Left lung (tissue), 10 donors: ENCODE measurements around the gene SLC38A2. TPM values are rescaled to one million over a fixed set of nuclear protein-coding genes. Genes with fewer than 3 reads are reported as not detected.

ENCODE experiments used
- ATAC-seq: fragments of 200-7000 bp; cut with Tn5 transposase; one replicate; pipeline ENCODE4 v1.9.1; 2020; ENCODE audit warnings: moderate library complexity
- DNase-seq, 4 donors: peaks; one replicate each; pipeline ENCODE4 v3.0.0-alpha.2; 2013 to 2020
- H3K27ac ChIP-seq, 2 donors: fragments of 200-600 bp; sonication (generic) in 1 of 2; one replicate each; pipeline versions ENCODE4 v1.5.0 to v1.8.0; 2020 to 2021
- H3K27me3 ChIP-seq, 2 donors: fragments of 200-600 bp; sonication (generic) in 1 of 2; one replicate each; pipeline versions ENCODE4 v1.5.0 to v1.8.0; 2020 to 2021
- H3K36me3 ChIP-seq, 2 donors: fragments of 200-600 bp; sonication (generic) in 1 of 2; one replicate each; pipeline versions ENCODE4 v1.5.0 to v1.8.0; 2020 to 2021
- H3K4me1 ChIP-seq, 2 donors: fragments of 200-600 bp; one replicate each; pipeline ENCODE4 v1.8.0; 2021
- H3K4me3 ChIP-seq, 2 donors: fragments of 200-600 bp; sonication (generic) in 1 of 2; one replicate each; pipeline versions ENCODE4 v1.5.0 to v1.8.0; 2020 to 2021; ENCODE audit warnings: mild to moderate bottlenecking in 1 of 2
- H3K9me3 ChIP-seq, 2 donors: fragments of 200-600 bp; sonication (generic) in 1 of 2; one replicate each; pipeline versions ENCODE4 v1.5.0 to v1.8.0; 2020 to 2021
- CTCF ChIP-seq, 2 donors: fragments of 200-600 bp; sonication (generic) in 1 of 2; IDR thresholded peaks; one replicate each; pipeline versions ENCODE4 v1.5.0 to v1.8.0; 2021; ENCODE audit warnings: antibody characterized with exemption in 2 of 2
- intact Hi-C, 2 donors: fragments of 100-400 bp; cut with DNase I; formaldehyde crosslinking; loops; one replicate each; pipeline versions ENCODE4 v1.11.2 to v1.14.2; 2022
- polyA plus RNA-seq, 6 donors: library from polyadenylated mRNA; unstranded; fragments of 120-200 nt; gene quantifications; one replicate each; pipeline ENCODE4 v1.2.1, GENCODE V29; 2013; ENCODE audit not compliant: insufficient read length in 6 of 6
- total RNA-seq, 2 donors: library from RNA; stranded (reverse); fragmentation: NEBNext Ultra II Directional; extraction: Animal tissue kit (Norgen Biotek cat#: 25700); gene quantifications; one replicate each; pipeline ENCODE4 v1.2.1, GENCODE V29; 2021
- donor health status: DM: no; HTN: yes; CAD: no.
- donor health status: DM: no; HTN: no; CAD: no.

Gene SLC38A2
- total and polyA plus RNA-seq, 8 donors, result 154 to 270 (median 183) TPM

GRCh38 chr12:46371718-46372543 is 642 bp downstream of the SLC38A2 start:
- intact Hi-C loops, result no loop called here
- H3K27me3 ChIP-seq, result no peaks in the 10 kb centered on the region
- TF ChIP-seq CTCF (IDR thresholded peaks at IDR 0.05), result no peak
- H3K9me3 ChIP-seq, result no peaks in the 10 kb centered on the region
- H3K36me3 ChIP-seq, result peaks cover 11 to 41% of the 10 kb centered on the region in 2 donors
- ATAC-seq (peak; percentile 60), DNase-seq (peak; percentile 63 to 92 (median 74))
- H3K4me3 ChIP-seq, result peak overlapping the region; percentile 88
- peaks cover 32 to 47% of the 10 kb centered on the region in 2 donors for H3K4me1 ChIP-seq
- H3K27ac ChIP-seq, result peak overlapping the region; percentile 98 to 99

GRCh38 chr12:46370792-46371717 is 1.5 kb downstream of the SLC38A2 start:
- peaks cover 11 to 50% of the 10 kb centered on the region in 2 donors for H3K36me3 ChIP-seq
- DNase-seq (peak; percentile 90 to 96 (median 93)), ATAC-seq (peak; percentile 69)
- H3K4me3 ChIP-seq, result peak overlapping the region; percentile 88
- no peaks in the 10 kb centered on the region for H3K9me3 ChIP-seq
- no peak for TF ChIP-seq CTCF (IDR thresholded peaks at IDR 0.05)
- intact Hi-C loops, result no loop called here
- no peaks in the 10 kb centered on the region for H3K27me3 ChIP-seq
- peaks cover 40 to 55% of the 10 kb centered on the region in 2 donors for H3K4me1 ChIP-seq
- peak overlapping the region; percentile 98 to 99 for H3K27ac ChIP-seq

GRCh38 chr12:46370380-46370734 is 2.2 kb downstream of the SLC38A2 start:
- H3K4me3 ChIP-seq, result peak overlapping the region; percentile 88
- H3K4me1 ChIP-seq, result peaks cover 47 to 62% of the 10 kb centered on the region in 2 donors
- DNase-seq (no peak), ATAC-seq (no peak)
- H3K27me3 ChIP-seq, result no peaks in the 10 kb centered on the region
- no peak for TF ChIP-seq CTCF (IDR thresholded peaks at IDR 0.05)
- intact Hi-C loops, result no loop called here
- H3K36me3 ChIP-seq, result peaks cover 11 to 57% of the 10 kb centered on the region in 2 donors
- H3K9me3 ChIP-seq, result no peaks in the 10 kb centered on the region
- H3K27ac ChIP-seq, result peak overlapping the region; percentile 98 to 99

- no peak for TF ChIP-seq CTCF (IDR thresholded peaks at IDR 0.05)
- ATAC-seq (no peak), DNase-seq (no peak)
- Histone ChIP-seq H3K36me3 (peaks cover 11 to 63% of the 10 kb centered on the region in 2 donors), H3K4me3 (peak overlapping the region; percentile 88), H3K27me3 (no peaks in the 10 kb centered on the region), H3K9me3 (no peaks in the 10 kb centered on the region), H3K27ac (peak overlapping the region; percentile 3 to 98), H3K4me1 (peaks cover 50 to 69% of the 10 kb centered on the region in 2 donors)
- intact Hi-C loops, result no loop called here
Observed at GRCh38 chr12:46369474-46370379, 2.8 kb downstream of the SLC38A2 start.
